Measurements from ENCODE around the gene SLC36A1.
"Not testable (repeated sequence)": the region's sequence is repeated elsewhere in the genome, so short reads cannot be mapped to it uniquely, and the experiment has no call there.

SLC36A1 gene

GRCh38 chr5:151491062-151491461 lies 43.7 kb downstream of the SLC36A1 start:
- no peak for DNase-seq

GRCh38 chr5:151492729-151493128 lies 45.3 kb downstream of the SLC36A1 start:
- DNase-seq = no peak

GRCh38 chr5:151493665-151494064 lies 46.3 kb downstream of the SLC36A1 start:
- DNase-seq = no peak

GRCh38 chr5:151495320-151495719 lies 47.9 kb downstream of the SLC36A1 start:
- DNase-seq = no peak

GRCh38 chr5:151496041-151496484 lies 48.7 kb downstream of the SLC36A1 start:
- DNase-seq = no peak

- no peak for DNase-seq
These were observed 50.1 kb downstream of the SLC36A1 start for GRCh38 chr5:151497391-151498002.

GRCh38 chr5:151498395-151499155 lies 51.2 kb downstream of the SLC36A1 start:
- no peak for DNase-seq

GRCh38 chr5:151499501-151500035 lies 52.2 kb downstream of the SLC36A1 start:
- no peak for DNase-seq

- DNase-seq = no peak
These were observed 56.6 kb downstream of the SLC36A1 start for GRCh38 chr5:151504006-151504405.

- not testable (repeated sequence) for DNase-seq
These were observed 60.9 kb downstream of the SLC36A1 start for GRCh38 chr5:151508308-151508707.

- DNase-seq = peak; percentile 8
These were observed 61.8 kb downstream of the SLC36A1 start for GRCh38 chr5:151509231-151509630.

- no peak for DNase-seq
These were observed 62.4 kb downstream of the SLC36A1 start for GRCh38 chr5:151509836-151510235.

GRCh38 chr5:151517122-151517920 lies 69.9 kb downstream of the SLC36A1 start:
- DNase-seq = no peak

GRCh38 chr5:151520294-151520693 lies 72.9 kb downstream of the SLC36A1 start:
- DNase-seq = no peak

GRCh38 chr5:151522226-151522625 lies 74.8 kb downstream of the SLC36A1 start:
- DNase-seq = no peak

GRCh38 chr5:151523335-151523734 lies 75.9 kb downstream of the SLC36A1 start:
- DNase-seq = no peak

- DNase-seq = no peak
These were observed 80.8 kb downstream of the SLC36A1 start for GRCh38 chr5:151528153-151528552.

- no peak for DNase-seq
These were observed 81.6 kb downstream of the SLC36A1 start for GRCh38 chr5:151528996-151529395.

- no peak for DNase-seq
These were observed 84.2 kb downstream of the SLC36A1 start for GRCh38 chr5:151531581-151531980.

- DNase-seq = no peak
These were observed 85.0 kb downstream of the SLC36A1 start for GRCh38 chr5:151532416-151532815.

GRCh38 chr5:151534350-151534749 lies 86.9 kb downstream of the SLC36A1 start:
- no peak for DNase-seq

GRCh38 chr5:151537044-151537443 lies 89.6 kb downstream of the SLC36A1 start:
- DNase-seq = no peak

GRCh38 chr5:151541571-151541970 lies 94.2 kb downstream of the SLC36A1 start:
- DNase-seq = no peak
